ENCODE results near the gene PHOSPHO1. TPM values are rescaled to one million over a fixed set of nuclear protein-coding genes. Genes with fewer than 3 reads are reported as not detected.
A peak's percentile ranks its signal among the peaks of the same experiment; 100 is the strongest.
"Not testable (repeated sequence)": the region's sequence is repeated elsewhere in the genome, so short reads cannot be mapped to it uniquely, and the experiment has no call there.

Gene PHOSPHO1, protein sequence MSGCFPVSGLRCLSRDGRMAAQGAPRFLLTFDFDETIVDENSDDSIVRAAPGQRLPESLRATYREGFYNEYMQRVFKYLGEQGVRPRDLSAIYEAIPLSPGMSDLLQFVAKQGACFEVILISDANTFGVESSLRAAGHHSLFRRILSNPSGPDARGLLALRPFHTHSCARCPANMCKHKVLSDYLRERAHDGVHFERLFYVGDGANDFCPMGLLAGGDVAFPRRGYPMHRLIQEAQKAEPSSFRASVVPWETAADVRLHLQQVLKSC
- total RNA-seq = 1 to 10 TPM in 3 of 4 donors, not detected in 1; 1.2 to 1.5 (median 1.4) TPM

GRCh38 chr17:49230636-49231562 lies at the start of gene PHOSPHO1:
PHOSPHO1 (minus strand) TSS chr17:49230787; CDS start chr17:49226691, 4,096 bp downstream.
- peaks cover 12 to 22% (median 21%) of the 10 kb centered on the region in 4 donors for H3K4me1 ChIP-seq
- 9% methylated on average over 18 of the region's 58 CpGs for WGBS
- H3K9me3 ChIP-seq = no peaks in the 10 kb centered on the region
- intact Hi-C loops (cut with DNase I) = loop anchor here (2.0 kb wide), 1 partner anchor 38 kb away; no protein-coding TSS in a partner anchor
- H3K27ac ChIP-seq (replicated peaks in 1 of 4) = peak within 1 kb of the TSS in 1 of 4 donors; percentile 59
- peaks cover 0 to 20% (median 4%) of the 10 kb centered on the region in 4 donors for H3K27me3 ChIP-seq
- DNase-seq (ENCODE audit: extremely low spot score) = no peak
- TF ChIP-seq POLR2A (IDR thresholded peaks at IDR 0.05; ENCODE audit: low read depth) = no peak
- TF ChIP-seq, protein P1, sequence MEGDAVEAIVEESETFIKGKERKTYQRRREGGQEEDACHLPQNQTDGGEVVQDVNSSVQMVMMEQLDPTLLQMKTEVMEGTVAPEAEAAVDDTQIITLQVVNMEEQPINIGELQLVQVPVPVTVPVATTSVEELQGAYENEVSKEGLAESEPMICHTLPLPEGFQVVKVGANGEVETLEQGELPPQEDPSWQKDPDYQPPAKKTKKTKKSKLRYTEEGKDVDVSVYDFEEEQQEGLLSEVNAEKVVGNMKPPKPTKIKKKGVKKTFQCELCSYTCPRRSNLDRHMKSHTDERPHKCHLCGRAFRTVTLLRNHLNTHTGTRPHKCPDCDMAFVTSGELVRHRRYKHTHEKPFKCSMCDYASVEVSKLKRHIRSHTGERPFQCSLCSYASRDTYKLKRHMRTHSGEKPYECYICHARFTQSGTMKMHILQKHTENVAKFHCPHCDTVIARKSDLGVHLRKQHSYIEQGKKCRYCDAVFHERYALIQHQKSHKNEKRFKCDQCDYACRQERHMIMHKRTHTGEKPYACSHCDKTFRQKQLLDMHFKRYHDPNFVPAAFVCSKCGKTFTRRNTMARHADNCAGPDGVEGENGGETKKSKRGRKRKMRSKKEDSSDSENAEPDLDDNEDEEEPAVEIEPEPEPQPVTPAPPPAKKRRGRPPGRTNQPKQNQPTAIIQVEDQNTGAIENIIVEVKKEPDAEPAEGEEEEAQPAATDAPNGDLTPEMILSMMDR (IDR thresholded peaks at IDR 0.05) = peak in 1 of 3 experiments; percentile 10
- peak; percentile 57 to 67 for TF ChIP-seq POLR2AphosphoS5 (IDR thresholded peaks at IDR 0.05)
- TF ChIP-seq EP300 (IDR thresholded peaks at IDR 0.05) = no peak
- peak within 1 kb of the TSS; percentile 61 to 68 (median 64) for H3K4me3 ChIP-seq
- H3K36me3 ChIP-seq = no peaks in the 10 kb centered on the region

DNA sequence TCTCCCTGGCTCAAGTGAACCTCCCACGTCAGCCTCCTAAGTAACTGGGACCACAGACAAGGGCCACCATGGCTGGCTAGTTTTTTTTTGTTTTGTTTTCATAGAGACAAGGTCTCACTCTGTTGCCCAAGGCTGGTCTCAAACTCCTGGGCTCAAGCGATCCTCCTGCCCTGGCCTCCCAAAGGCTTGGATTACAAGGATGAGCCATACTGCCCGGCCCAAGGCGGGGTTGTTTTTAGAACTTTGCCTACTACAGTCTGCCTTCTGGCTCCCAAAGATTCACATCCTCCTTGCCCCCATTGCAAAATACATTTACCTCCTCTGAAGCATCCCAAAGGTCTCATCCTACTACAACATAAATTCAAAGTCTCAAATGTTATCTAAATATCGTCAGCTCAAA lies 49.5 kb upstream of the PHOSPHO1 start:
- Histone ChIP-seq H3K27me3 (no peaks in the 10 kb centered on the region), H3K27ac (replicated peaks in 1 of 4) (no peak overlapping the region), H3K4me1 (no peaks in the 10 kb centered on the region), H3K36me3 (no peaks in the 10 kb centered on the region), H3K9me3 (no peaks in the 10 kb centered on the region), H3K4me3 (no peak overlapping the region)
- TF ChIP-seq, protein P1 (IDR thresholded peaks at IDR 0.05) = no peak
- TF ChIP-seq POLR2A (IDR thresholded peaks at IDR 0.05; ENCODE audit: low read depth) = no peak
- no peak for TF ChIP-seq POLR2AphosphoS5 (IDR thresholded peaks at IDR 0.05)
- no peak for TF ChIP-seq EP300 (IDR thresholded peaks at IDR 0.05)
- no peak for DNase-seq (ENCODE audit: extremely low spot score)
- intact Hi-C loops (cut with DNase I) = loop anchor here (10.0 kb wide), 1 partner anchor 95 kb away; no protein-coding TSS in a partner anchor
- 74% methylated on average over 5 of the region's 5 CpGs for WGBS

- H3K36me3 ChIP-seq; H3K4me1 ChIP-seq; H3K27me3 ChIP-seq; H3K9me3 ChIP-seq; H3K4me3 ChIP-seq; H3K27ac ChIP-seq (replicated peaks in 1 of 4); DNase-seq (ENCODE audit: extremely low spot score): not testable (repeated sequence)
- 83% methylated on average over 11 of the region's 11 CpGs for WGBS
- intact Hi-C loops (cut with DNase I) = loop anchor here (10.0 kb wide), 1 partner anchor 95 kb away; no protein-coding TSS in a partner anchor
Observed at GRCh38 chr17:49279263-49280015, 48.9 kb upstream of the PHOSPHO1 start.

DNA sequence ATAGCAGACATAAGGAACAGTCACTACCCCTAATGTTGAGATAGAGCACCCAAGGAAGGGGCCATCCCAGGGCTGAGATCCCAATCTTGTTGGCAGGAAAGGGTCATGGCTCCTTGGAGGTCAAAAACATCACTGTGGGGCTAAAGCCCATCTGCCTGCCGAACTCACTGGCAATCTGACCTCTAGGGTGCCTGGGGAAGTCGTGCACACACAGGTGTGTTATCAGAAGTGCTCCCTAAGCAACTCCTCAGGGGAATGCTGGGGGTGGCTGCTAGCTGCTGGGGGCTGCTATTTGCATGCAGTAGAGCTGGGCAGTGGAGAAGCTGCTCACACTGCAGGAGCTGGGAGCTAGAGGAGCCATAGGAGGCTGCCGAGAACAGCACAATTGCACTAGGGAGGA lies 47.5 kb upstream of the PHOSPHO1 start:
- WGBS = 52% methylated on average over 3 of the region's 3 CpGs
- DNase-seq (ENCODE audit: extremely low spot score) = no peak
- intact Hi-C loops (cut with DNase I) = no loop called here

More for the DNA sequence above, 47.5 kb upstream of the PHOSPHO1 start:
- H3K27me3 ChIP-seq = no peaks in the 10 kb centered on the region
- no peaks in the 10 kb centered on the region for H3K4me1 ChIP-seq
- H3K9me3 ChIP-seq = no peaks in the 10 kb centered on the region
- no peak overlapping the region for H3K4me3 ChIP-seq
- H3K36me3 ChIP-seq = no peaks in the 10 kb centered on the region
- no peak overlapping the region for H3K27ac ChIP-seq (replicated peaks in 1 of 4)
- TF ChIP-seq, protein P1 (IDR thresholded peaks at IDR 0.05) = no peak

All from esophagus muscularis mucosa (tissue), 4 donors.